CD4-positive, alpha-beta T cell treated with Interleukin-17A for 1 hour (primary cell): ENCODE results near the gene ADAM15.

ENCODE experiments used
- DNase-seq: peaks from one replicate; pipeline ENCODE4 v3.0.0-alpha.2; 2020

ADAM15 gene

GRCh38 chr1:155053531-155054105 is 2.5 kb downstream of the ADAM15 start:
- no peak for DNase-seq

- no peak for DNase-seq
Observed at GRCh38 chr1:155057104-155057503, 6.0 kb downstream of the ADAM15 start.

DNA sequence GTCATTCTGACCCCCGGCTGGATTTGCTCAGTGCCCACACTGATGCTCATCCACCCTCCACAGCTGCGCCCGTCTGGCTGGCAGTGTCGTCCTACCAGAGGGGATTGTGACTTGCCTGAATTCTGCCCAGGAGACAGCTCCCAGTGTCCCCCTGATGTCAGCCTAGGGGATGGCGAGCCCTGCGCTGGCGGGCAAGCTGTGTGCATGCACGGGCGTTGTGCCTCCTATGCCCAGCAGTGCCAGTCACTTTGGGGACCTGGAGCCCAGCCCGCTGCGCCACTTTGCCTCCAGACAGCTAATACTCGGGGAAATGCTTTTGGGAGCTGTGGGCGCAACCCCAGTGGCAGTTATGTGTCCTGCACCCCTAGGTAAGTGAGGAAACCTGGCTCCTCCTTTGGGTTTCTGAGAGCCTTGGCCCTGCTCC is 6.7 kb downstream of the ADAM15 start:
- DNase-seq, result no peak

DNA sequence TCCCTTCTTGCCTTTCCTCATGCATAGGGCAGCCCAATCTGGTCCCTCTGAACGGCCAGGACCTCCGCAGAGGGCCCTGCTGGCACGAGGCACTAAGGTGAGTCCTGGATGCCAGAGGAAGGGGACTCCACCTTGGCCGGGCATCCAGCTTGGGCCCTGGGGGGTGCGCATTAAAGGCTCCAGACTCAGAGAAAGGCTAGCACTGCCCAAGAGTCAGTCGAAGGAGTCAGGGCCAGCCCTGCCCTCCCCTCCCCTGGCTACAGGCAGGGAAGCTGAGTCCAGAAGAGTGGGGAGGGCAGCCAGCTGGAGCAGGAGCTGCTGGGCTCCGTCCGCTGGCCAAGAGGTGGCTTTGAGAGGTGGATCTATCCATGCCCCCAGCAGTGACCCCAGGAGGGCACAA is 9.6 kb downstream of the ADAM15 start:
- DNase-seq, result no peak

DNA sequence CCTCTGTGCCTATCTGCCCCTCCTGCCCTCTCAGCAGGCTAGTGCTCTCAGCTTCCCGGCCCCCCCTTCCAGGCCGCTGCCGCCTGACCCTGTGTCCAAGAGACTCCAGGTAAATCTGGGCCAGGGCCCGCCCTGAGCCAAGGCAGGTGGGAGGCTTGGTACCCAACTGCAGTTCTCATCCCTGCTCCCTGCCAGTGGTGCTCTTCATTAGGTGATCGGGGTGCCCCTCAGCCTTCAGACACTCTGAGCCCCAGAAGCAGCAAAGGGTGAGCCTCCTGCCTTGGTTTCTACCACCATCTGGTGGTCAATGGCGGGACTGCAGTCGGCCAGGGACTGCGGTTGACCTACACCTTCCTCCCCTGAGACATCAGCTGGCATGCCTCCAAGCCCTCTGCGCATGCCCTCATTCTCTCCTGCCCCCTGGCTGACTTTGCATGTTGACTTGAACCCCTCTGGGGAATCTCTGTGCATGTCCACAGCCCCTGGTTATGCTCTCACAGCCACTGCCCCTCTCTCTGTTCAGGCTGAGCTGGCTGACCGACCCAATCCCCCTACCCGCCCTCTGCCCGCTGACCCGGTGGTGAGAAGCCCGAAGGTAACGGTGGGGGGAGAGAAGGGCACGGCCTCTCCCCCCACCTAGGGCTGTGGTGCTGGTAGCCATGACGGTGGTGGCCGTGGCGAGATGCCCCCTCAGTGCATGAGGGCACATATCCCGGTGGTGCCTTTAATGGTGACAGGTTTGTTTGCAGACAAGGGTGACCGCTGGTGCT is 10.4 kb downstream of the ADAM15 start:
- DNase-seq, result peak; percentile 96

GRCh38 chr1:155062151-155062686 is 11.1 kb downstream of the ADAM15 start:
- DNase-seq, result no peak

DNA sequence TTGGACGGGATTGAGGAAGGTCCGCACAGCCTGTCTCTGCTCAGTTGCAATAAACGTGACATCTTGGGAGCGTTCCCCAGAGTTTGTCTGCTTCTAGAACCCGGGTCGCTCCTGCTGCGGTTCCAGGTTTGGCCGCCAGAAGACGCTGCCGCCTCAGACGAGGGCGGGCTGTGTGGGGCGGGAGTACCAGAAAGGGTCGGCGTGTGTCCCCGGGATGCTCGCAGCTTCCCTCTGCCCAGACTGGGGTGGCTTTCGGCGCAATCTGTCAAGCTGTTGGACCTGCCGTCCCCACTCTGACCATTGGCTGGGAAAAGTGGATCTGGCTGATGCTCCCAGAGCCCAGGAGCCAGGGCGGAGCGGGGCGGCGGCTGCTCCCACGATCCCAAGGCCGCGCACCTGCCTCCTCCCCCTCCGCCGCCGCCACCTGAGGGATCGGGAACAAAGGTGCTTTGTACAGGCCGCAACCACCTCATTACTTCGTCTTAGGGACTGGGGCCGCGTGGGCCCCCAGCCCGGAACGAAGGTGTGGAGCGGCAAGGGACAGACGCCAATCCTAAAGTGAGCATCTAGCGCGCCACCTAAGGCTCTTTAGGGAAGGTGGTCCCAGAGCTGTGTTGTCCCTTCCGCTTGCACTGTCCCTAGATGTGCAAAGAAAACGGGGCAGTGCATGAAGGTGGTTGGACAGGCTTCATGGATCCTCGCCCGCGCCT is 11.7 kb downstream of the ADAM15 start:
- peak; percentile 79 for DNase-seq

- DNase-seq, result peak; percentile 89
Observed at GRCh38 chr1:155063550-155064110, 12.5 kb downstream of the ADAM15 start, which contains the start of gene EFNA4. Gene EFNA4 (plus strand): TSS chr1:155063740. CDS start chr1:155063824, 84 bp downstream.

DNA sequence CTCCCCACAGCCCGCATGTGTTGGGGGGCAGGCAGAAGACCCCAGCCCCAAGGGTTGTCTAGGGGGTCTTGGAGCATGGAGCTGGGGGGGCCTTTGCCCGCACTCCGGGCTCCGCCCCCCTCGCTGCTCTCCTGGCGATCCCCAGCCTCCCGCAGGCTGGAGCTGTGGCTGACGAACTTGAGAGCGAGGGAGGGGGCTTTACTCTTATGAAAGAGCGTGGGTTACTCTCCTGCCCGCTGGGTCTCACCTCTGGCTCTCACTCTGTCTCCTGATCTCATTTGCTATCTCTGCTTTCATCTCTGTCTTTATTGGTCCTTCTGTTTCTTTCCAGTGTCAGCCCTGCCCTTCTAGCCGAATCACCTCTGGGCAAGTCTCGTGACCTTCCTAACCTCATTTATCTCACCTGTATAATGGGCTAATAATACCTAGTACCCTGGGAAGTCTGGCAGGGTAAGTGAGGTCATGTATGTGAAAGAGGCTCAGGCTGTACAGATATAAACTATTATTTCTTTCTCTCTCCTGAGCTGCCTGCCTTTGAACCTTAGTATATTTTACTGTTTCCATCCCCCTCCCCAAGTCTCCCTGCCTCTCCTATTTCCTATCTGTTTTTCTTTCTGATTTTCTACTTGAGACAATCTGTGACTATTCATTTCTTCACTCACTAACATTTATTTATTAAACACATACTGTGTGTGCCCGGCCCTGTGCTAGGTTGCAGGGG is 13.2 kb downstream of the ADAM15 start:
- DNase-seq, result peak; percentile 50

DNA sequence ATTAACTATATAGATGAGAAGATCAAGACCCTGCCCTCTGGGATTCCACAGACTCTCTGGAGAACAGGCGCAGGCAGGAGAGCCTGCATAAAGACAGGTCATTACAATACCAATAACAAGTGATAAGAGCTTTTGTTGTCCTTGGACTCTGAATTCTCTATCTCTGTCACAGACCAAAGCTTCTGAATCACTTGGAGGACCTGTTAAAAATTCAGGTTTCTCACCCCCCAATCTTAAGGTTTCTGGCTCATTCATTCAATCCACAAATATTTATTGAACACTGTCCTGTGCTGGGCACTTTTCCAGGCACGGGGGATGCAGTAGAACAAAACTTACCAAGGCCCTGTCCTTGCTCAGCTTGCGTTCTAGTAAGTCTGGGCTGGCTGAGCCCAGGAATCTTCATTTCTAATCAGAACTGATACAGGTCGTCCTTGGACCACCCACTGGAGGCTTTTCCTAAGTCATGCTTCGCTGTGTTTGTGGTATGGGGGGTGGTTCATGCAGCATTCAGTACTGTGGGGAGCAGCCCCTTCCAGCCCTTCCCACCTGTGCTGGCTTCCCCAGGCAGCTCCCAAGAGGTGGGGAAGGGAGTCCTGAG is 13.8 kb downstream of the ADAM15 start:
- no peak for DNase-seq

DNA sequence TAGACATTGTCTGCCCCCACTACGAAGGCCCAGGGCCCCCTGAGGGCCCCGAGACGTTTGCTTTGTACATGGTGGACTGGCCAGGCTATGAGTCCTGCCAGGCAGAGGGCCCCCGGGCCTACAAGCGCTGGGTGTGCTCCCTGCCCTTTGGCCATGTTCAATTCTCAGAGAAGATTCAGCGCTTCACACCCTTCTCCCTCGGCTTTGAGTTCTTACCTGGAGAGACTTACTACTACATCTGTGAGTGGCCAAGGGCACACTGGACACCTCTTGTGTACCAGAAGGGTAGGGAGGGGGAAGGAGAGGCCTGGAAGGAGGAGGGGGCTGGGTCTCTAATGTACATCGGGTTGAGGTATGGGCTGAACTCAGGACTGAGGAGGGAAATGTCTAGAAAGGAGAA is 15.7 kb downstream of the ADAM15 start:
- no peak for DNase-seq

- no peak for DNase-seq
Observed at GRCh38 chr1:155068599-155068998, 17.5 kb downstream of the ADAM15 start.

GRCh38 chr1:155069551-155070157 is 18.5 kb downstream of the ADAM15 start:
- no peak for DNase-seq

- no peak for DNase-seq
Observed at GRCh38 chr1:155070158-155070621, 19.1 kb downstream of the ADAM15 start.

DNA sequence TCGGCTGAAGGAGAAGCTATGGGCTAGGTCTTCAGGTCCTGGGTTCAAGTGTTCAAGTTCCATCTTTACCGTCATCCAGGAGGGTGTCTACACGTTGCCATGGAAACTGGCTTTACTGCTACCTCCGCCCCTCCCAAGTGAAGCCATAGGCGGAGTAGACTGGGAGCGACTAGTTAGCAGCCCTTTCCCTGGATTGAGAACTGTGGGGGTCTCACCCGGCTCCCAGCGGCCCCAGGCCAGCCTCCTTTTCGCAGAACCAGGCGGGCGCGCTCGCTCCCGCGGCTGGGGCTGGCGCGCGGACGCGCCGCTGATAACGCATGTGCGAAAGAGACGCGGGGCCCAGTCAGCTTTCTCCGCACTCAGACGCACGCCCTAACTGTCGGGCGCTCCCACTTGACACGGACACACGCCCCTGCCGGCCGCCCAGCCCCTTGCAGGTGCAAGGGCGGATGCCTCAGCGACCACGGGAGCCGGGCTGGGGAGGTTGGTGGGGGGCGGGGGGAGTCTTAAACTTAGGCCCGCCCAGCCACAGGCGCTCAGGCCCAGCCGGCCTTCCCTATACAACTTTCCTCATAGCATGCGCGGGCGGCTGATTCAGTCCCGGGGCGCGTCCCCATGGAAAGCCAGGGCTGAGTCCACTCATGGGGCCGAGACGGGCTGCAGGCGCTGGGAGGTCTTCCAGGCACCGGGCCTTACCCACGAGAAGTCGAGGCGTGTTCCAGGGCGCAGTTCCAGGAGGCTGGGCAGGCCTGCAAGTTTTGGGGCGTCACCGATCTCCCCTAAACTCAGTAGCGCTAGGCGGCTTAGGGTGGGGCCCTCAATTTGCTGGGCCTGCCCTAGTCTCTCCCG is 19.8 kb downstream of the ADAM15 start:
- peak; percentile 83 for DNase-seq

- no peak for DNase-seq
Observed at GRCh38 chr1:155071701-155072100, 20.6 kb downstream of the ADAM15 start.

DNA sequence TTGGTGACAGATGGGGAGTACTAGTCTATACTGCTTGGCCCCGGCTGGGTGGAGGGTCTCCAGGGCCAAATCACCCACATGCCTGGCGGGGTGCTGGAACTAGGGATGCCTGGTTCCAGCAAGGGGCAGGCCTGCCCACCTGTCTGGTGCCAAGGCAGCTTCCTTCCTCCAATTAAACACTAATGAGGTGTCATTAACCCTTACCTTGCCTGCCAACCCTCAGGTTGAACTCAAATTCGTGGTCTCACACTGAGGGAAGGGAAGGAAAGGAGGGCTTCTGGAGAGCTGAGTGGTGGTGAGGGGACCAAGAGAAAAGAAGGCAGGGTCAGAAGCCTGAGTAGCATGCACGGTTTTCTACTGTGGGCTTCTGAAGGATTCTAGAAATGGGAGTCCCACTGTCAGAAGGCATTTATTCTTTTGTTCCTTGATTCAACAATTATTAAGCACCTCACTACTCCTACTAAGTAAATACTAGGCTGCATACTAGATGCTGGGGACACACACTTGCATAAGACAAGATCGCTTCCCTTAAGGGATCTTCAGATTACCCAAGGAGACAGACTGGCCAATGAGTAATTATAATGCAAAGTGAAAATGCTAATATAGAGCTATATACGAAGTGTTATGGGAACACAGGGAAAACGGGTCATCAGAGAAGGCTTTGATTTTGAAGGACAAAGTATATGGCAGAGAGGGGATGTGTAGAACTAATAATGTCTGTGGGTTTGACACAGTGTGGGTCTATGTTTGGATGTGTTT is 21.6 kb downstream of the ADAM15 start:
- DNase-seq, result no peak

GRCh38 chr1:155073377-155074242 is 22.5 kb downstream of the ADAM15 start:
- no peak for DNase-seq

DNA sequence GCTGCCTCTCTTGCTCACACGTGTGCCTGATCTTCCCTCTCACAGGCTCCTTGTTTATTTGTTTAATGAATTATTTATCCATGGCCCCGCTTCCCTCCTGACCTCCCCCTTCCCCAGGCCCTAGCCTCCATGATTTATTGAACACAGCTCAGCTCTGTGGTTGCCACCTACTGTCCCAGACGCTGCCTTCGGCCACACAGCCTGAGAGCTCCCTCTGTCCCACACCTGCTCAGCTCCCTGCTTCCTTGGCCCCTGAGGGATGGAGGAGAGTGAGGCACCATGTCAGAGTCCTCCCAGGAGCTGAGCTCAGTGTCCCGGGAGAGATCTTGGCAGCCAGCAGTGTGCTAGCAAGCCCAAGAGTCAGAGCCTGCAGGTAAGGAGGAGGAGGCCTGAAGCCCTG is 24.4 kb downstream of the ADAM15 start:
- no peak for DNase-seq
